Breast epithelium (tissue), 3 donors: ENCODE measurements around the gene FCGBP.

Source experiments
- CTCF ChIP-seq, 3 donors: fragments of 450-650 bp; IDR thresholded peaks; one replicate each; pipeline ENCODE4 v1.5.1; 2016 to 2017; ENCODE audit warnings: antibody characterized with exemption in 3 of 3, mild to moderate bottlenecking in 3 of 3, moderate library complexity in 3 of 3
- POLR2AphosphoS5 ChIP-seq, 3 donors: sonication (generic); formaldehyde crosslinking; IDR thresholded peaks; one replicate each; pipeline ENCODE4 v1.6.1; 2017; ENCODE audit warnings: antibody characterized with exemption in 3 of 3

- no peak for TF ChIP-seq CTCF (IDR thresholded peaks at IDR 0.05)
- TF ChIP-seq POLR2AphosphoS5 (IDR thresholded peaks at IDR 0.05) = no peak
Measured at GRCh38 chr19:39923862-39924261, 10.6 kb downstream of the FCGBP start.
